ENCODE measurements around the gene WDR90. TPM values are rescaled to one million over a fixed set of nuclear protein-coding genes. Genes with fewer than 3 reads are reported as not detected.

The WDR90 gene
- total RNA-seq, 4 donors from 2014 or later, result 6.7 to 30.1 (median 8.4) TPM

GRCh38 chr16:692356-693108, 43.4 kb downstream of the WDR90 start:
- no peak for TF ChIP-seq CTCF (IDR thresholded peaks at IDR 0.05; ENCODE audit: low read depth)

- no peak for TF ChIP-seq CTCF (IDR thresholded peaks at IDR 0.05; ENCODE audit: low read depth)
Observed at GRCh38 chr16:693364-693763, 44.2 kb downstream of the WDR90 start.

- no peak for TF ChIP-seq CTCF (IDR thresholded peaks at IDR 0.05; ENCODE audit: low read depth)
Observed at GRCh38 chr16:693766-694165, 44.6 kb downstream of the WDR90 start.

GRCh38 chr16:694187-694862, 45.2 kb downstream of the WDR90 start:
- no peak for TF ChIP-seq CTCF (IDR thresholded peaks at IDR 0.05; ENCODE audit: low read depth)

- TF ChIP-seq CTCF (IDR thresholded peaks at IDR 0.05; ENCODE audit: low read depth), result no peak
Observed at GRCh38 chr16:694863-695354, 45.7 kb downstream of the WDR90 start.

- no peak for TF ChIP-seq CTCF (IDR thresholded peaks at IDR 0.05; ENCODE audit: low read depth)
Observed at GRCh38 chr16:695355-696089, 46.4 kb downstream of the WDR90 start.
